Measurements from ENCODE around the gene VIM. TPM values are rescaled to one million over a fixed set of nuclear protein-coding genes. Genes with fewer than 3 reads are reported as not detected.

The VIM gene
- total RNA-seq, 1 donor from 2014 or later = 1,812 TPM

GRCh38 chr10:17229717-17229966, 1.6 kb downstream of the VIM start:
- intact Hi-C loops (cut with micrococcal nuclease) = loop anchor here (5.0 kb wide), 1 partner anchor 413 kb away; the partner anchor contains the start of gene STAM

DNA sequence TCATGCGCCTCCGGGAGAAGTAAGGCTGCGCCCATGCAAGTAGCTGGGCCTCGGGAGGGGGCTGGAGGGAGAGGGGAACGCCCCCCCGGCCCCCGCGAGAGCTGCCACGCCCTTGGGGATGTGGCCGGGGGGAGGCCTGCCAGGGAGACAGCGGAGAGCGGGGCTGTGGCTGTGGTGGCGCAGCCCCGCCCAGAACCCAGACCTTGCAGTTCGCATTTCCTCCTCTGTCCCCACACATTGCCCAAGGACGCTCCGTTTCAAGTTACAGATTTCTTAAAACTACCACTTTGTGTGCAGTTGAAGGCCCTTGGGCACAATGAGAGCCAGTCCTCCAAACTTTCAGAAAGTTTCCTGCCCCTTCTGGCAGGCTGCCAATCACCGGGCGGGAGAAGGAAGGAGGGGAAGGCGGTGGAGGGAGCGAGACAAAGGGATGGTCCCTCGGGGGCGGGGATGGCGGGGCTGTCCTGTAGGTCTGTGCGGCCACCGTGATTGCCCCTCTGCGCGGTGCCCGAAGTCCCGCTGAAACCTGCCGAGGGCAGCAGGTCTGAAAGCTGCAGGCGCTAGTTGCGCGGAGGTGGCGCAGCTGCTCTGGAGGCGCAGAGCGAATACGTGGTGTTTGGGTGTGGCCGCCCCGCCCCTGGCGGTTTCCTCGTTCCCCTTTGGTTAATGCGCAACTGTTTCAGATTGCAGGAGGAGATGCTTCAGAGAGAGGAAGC, 2.1 kb downstream of the VIM start:
- intact Hi-C loops (cut with micrococcal nuclease) = loop anchor here (1.0 to 5.0 kb wide), 7 partner anchors 29 to 413 kb away; partner anchors contain the start of genes RSU1, STAM and TRDMT1

DNA sequence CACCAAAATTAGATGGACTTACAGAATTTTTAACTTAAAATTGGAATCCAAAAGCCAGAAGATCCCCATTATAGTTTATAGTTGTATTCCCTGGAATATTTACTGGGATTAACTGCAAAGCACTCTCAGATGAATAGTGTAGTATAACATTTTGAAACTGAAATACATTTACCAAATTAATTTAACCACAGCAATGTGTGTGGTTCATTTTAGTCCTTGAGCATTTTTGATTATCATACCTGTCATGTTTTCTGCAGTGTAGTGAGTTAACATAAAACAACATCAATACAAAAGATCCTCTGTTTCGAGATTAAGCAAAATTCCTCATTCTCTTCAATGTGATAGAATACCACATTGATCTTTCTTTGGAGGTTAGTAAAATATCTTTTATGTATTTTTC, 3.7 kb downstream of the VIM start:
- intact Hi-C loops (cut with micrococcal nuclease) = loop anchor here (2.0 kb wide), 1 partner anchor 197 kb away; no protein-coding TSS in a partner anchor

- intact Hi-C loops (cut with micrococcal nuclease) = no loop called here
Observed at GRCh38 chr10:17232276-17232960, 4.4 kb downstream of the VIM start.

DNA sequence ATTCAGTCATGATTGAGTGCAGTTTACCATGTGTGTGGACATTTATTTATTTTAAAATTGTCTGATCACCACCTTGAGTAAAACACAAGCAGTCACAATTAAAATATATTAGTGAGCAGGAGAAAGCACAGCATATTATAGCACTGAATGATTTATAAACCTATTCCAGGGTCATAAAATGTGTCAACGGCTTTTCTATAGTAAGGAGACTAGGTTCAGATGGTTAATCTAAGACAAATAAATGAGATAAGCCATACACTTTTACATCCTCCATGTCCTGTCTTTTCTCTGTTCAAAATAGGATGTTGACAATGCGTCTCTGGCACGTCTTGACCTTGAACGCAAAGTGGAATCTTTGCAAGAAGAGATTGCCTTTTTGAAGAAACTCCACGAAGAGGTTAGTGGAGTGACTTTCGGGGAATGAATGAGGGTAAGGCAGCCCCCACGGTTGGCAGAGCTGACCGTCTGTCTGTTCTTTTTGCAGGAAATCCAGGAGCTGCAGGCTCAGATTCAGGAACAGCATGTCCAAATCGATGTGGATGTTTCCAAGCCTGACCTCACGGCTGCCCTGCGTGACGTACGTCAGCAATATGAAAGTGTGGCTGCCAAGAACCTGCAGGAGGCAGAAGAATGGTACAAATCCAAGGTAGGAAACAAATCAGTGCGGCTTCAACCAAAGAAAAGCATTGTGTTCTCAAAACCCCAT, 5.4 kb downstream of the VIM start:
- intact Hi-C loops (cut with micrococcal nuclease) = no loop called here

DNA sequence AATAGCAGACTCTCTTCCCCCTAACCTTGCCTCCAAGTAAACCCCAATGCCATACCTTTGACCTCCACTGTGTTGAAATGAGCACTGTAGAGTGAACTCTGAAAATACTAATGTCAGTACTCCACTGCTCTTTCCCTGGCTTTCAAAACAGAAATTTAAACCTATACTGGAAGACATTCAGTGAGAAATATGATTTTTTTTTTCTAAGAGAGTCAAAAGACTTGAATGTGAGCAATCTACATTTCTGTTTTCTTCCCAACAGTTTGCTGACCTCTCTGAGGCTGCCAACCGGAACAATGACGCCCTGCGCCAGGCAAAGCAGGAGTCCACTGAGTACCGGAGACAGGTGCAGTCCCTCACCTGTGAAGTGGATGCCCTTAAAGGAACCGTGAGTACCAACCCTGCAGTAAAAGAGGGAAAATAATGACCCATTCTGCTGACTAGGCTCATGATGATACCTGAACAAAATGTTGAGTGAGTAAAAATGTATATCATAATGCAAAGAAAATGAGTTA, 6.4 kb downstream of the VIM start:
- intact Hi-C loops (cut with micrococcal nuclease) = no loop called here

DNA sequence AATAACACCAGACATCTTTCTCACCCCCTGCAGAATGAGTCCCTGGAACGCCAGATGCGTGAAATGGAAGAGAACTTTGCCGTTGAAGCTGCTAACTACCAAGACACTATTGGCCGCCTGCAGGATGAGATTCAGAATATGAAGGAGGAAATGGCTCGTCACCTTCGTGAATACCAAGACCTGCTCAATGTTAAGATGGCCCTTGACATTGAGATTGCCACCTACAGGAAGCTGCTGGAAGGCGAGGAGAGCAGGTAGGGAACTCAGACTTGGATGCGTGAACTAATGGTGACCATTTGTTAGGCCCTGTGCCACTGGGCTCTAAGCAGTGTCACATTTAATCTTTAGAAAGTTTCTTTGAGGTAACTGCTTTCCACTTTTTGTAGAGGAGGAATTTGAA, 7.1 kb downstream of the VIM start:
- intact Hi-C loops (cut with micrococcal nuclease) = no loop called here

GRCh38 chr10:17236468-17237148, 8.6 kb downstream of the VIM start:
- intact Hi-C loops (cut with micrococcal nuclease) = no loop called here

DNA sequence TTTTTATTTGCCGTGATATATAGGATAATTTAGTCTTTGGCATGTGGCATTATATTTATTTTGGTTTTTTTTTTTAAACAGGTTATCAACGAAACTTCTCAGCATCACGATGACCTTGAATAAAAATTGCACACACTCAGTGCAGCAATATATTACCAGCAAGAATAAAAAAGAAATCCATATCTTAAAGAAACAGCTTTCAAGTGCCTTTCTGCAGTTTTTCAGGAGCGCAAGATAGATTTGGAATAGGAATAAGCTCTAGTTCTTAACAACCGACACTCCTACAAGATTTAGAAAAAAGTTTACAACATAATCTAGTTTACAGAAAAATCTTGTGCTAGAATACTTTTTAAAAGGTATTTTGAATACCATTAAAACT, 9.1 kb downstream of the VIM start:
- intact Hi-C loops (cut with micrococcal nuclease) = no loop called here

- intact Hi-C loops (cut with micrococcal nuclease) = no loop called here
Observed at GRCh38 chr10:17237915-17238444, 9.9 kb downstream of the VIM start.

GRCh38 chr10:17238445-17239291, 10.6 kb downstream of the VIM start:
- intact Hi-C loops (cut with micrococcal nuclease) = no loop called here

GRCh38 chr10:17239345-17240085, 11.5 kb downstream of the VIM start:
- intact Hi-C loops (cut with micrococcal nuclease) = no loop called here

DNA sequence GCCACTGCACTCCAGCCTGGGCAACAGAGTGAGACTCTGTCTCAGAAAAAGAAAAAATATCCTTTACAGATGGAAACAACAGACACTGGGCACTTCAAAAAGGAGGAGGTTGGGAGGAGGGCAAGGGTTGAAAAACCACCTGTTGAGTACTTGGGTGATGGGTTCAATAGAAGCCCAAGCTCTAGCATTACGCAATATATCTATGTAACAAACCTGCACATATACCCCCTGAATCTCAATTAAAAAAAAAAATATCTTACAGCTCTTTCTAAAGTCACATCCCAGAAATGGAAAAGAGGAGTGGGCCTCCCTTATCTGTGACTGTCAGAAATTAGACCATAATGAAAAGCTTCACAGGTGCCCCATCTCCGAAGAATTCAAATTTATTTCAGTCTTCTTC, 12.1 kb downstream of the VIM start:
- intact Hi-C loops (cut with micrococcal nuclease) = no loop called here

DNA sequence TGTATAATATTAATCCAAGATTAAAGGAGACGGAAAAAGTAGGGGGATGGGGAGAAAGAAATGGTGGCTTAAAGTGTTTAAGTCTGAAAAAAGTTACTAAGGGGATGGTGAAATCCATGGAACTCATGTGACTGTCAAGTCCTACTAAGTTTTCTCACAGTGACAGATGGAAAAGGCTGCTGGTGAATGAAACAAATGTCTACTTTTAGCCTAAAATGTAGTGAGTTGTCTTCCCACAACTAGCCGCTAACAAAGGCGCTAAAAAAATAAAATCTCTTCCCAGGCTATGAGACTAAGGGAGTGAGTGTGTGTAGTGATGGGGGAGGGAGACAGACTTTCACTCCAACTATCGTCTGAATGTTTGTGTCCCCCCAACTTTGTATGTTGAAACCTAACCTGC, 12.6 kb downstream of the VIM start:
- intact Hi-C loops (cut with micrococcal nuclease) = no loop called here

DNA sequence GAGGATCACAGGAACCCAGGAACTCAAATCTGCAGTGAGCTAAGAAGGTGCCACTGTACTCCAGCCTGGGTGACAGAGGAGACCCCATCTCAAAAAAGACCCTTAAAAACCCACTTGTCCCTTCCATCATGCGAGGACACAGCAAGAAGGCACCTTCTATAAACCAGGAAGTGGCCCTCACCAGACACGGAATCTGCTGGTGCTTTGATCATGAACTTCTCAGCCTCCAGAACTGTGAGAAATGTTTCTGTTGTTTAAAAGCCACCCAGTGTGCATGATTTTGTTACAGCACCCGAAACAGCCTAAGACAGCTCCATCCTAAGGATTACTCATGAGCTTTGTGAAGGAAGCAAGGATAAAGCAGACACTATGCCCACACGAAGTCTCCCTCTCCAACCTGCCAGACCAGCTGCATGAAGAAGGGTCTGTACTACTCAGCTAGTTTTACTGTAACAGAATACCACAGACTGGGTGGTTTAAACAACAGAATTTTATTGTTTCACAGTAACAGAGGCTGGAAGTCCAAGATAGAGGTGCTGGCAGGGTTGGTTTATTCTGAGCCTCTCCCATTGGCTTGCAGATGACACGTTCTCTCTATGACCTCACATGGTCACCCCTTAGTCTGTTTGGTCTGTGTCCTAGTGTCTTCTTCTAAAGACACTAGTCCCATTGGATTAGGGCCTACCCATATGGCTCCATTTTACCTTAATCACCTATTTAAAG, 13.7 kb downstream of the VIM start:
- intact Hi-C loops (cut with micrococcal nuclease) = no loop called here

- intact Hi-C loops (cut with micrococcal nuclease) = no loop called here
Observed at GRCh38 chr10:17244700-17245365, 16.8 kb downstream of the VIM start.

DNA sequence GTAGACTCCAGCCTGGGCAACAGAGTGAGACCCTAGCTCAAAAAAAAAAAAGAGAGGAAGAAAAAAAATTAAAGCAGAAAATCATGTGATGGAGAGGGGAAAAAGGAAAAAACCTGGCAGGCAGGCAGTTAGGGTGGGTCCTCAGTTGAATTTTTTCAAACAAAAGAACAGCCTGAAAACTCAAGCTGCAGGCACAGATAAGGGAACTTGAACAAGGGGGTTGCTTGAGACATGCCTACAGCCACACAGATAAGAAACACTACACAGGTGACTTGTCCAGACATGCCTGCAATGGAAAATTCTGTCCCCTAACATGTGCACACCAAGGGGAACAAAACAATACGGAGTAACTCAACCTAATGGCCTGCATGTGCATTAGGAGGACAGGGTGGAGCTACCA, 19.2 kb downstream of the VIM start:
- intact Hi-C loops (cut with micrococcal nuclease) = no loop called here

GRCh38 chr10:17248964-17249363, 20.9 kb downstream of the VIM start:
- intact Hi-C loops (cut with micrococcal nuclease) = no loop called here

- intact Hi-C loops (cut with micrococcal nuclease) = no loop called here
Observed at GRCh38 chr10:17249820-17250219, 21.8 kb downstream of the VIM start.

Data from T-helper 2 cell treated with Interferon-gamma antibody and Interleukin-4, amounts not matched to agents 100 ng/mL and 5 ng/mL, for 36 hours (primary cell).